ENCODE data around the gene RIIAD1.

GRCh38 chr1:151733126-151733525, 11.8 kb downstream of the RIIAD1 start:
- TF ChIP-seq CTCF (conservative IDR thresholded peaks at IDR 0.05; ENCODE audit: low read depth, low read length) (no peak), EZH2 (IDR thresholded peaks at IDR 0.05; ENCODE audit: low read length, unreplicated experiment) (no peak), EZH2phosphoT487 (IDR thresholded peaks at IDR 0.05; ENCODE audit: borderline replicate concordance, low read length) (no peak)

All from PC-3 (cell line).